GM10266 (cell line): ENCODE data around the gene CCDC90B.

Experiments used
- DNase-seq: peaks from one replicate; pipeline ENCODE4 v3.0.0; 2012; ENCODE audit errors: extremely low spot score
- TF ChIP-seq, protein P1 (sequence below): IDR thresholded peaks from 2 replicates; pipeline ENCODE4 v1.5.1; 2012; ENCODE audit warnings: mild to moderate bottlenecking, low read depth; ENCODE audit not compliant: control insufficient read depth, insufficient read depth; ENCODE audit errors: missing control alignments

The CCDC90B gene

DNA sequence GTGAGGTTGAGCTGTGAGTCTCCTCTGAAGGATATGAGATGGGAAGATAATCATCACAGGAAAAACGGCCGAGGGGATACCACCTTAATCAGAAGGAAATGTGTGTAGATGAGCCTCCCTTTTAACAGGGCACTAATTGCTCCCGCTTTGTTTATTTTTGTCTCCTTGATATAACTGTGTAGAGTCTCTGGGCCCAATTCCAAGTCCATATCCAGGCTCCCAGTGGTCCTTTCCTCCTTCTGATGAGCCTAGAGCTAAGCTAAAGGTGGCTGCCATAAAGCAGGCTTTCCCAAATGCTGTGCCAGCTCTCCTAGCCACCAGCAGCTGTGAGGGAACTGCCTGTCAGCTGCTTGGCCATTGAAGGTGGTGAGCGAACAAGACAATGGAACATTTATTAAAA, 17.1 kb upstream of the CCDC90B start:
- DNase-seq, result no peak
- TF ChIP-seq, protein P1, sequence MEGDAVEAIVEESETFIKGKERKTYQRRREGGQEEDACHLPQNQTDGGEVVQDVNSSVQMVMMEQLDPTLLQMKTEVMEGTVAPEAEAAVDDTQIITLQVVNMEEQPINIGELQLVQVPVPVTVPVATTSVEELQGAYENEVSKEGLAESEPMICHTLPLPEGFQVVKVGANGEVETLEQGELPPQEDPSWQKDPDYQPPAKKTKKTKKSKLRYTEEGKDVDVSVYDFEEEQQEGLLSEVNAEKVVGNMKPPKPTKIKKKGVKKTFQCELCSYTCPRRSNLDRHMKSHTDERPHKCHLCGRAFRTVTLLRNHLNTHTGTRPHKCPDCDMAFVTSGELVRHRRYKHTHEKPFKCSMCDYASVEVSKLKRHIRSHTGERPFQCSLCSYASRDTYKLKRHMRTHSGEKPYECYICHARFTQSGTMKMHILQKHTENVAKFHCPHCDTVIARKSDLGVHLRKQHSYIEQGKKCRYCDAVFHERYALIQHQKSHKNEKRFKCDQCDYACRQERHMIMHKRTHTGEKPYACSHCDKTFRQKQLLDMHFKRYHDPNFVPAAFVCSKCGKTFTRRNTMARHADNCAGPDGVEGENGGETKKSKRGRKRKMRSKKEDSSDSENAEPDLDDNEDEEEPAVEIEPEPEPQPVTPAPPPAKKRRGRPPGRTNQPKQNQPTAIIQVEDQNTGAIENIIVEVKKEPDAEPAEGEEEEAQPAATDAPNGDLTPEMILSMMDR, result no peak

GRCh38 chr11:83302151-83302550, 16.0 kb upstream of the CCDC90B start:
- TF ChIP-seq, protein P1, result no peak
- no peak for DNase-seq

DNA sequence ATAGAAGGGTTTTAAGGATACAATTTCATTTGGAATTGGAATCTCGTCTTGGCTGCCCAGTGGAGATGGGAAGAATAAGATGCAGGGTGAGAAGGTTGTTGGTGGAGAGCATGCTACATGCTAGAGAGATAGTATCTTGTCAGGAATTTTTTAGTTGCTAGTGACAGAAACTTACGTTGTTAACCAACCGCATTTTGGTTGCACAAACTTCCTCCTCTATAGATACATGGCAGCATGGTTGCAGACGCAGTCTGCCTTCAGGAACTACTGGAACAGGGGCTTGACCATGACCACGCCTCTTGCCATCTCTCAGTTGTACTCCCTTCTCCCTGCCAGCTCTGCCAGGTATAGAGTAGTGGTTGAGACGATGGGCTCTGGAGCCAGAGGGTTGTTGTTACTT, 13.5 kb upstream of the CCDC90B start:
- TF ChIP-seq, protein P1, result no peak
- no peak for DNase-seq

GRCh38 chr11:83294208-83294607, 8.0 kb upstream of the CCDC90B start:
- DNase-seq, result no peak
- TF ChIP-seq, protein P1, result no peak

GRCh38 chr11:83293457-83293774, 7.2 kb upstream of the CCDC90B start:
- TF ChIP-seq, protein P1, result no peak
- DNase-seq, result no peak

DNA sequence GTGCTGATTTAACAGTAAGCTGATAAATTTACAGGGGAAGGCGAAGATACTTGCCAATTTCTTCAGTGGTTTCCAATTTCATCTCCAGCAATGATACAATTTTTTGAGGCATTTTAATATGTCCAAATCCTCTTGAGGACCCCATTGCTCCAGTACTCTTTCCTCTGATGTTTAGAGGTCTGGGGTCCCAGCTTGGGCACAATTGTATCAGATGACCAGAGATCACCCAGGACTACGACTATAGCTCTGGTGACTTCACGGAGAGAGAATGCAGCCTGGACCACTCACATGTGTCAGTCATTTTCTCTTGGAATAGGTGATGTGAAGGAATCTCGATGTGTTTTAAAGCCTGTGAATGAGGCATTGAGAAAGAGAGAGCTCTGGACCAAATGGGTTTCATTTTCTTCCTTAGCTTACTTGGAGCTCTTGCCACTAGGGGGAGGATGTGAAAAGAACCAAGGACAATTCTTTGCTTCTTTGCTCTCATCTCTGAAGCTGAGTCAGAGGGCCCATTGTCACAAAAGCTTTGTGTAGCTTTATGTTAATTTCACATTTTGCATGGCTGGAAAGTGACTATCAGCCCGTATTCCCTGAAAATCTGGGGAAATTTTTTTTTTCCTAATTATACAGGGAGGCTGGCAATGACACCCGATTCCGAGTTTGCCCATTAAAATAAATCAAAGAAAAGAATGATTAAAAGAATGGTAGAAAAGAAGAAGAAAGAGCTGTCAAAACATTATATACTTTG, 6.7 kb upstream of the CCDC90B start:
- TF ChIP-seq, protein P1, result peak; percentile 51

GRCh38 chr11:83287631-83288030, 1.5 kb upstream of the CCDC90B start:
- no peak for DNase-seq
- TF ChIP-seq, protein P1, result no peak

More for the DNA sequence above, 6.7 kb upstream of the CCDC90B start:
- peak; percentile 51 for DNase-seq
